A549 treated with AZD9567 at 1 μM for 4 hours (cell line): ENCODE results near the gene ZNF354B. TPM values are rescaled to one million over a fixed set of nuclear protein-coding genes. Genes with fewer than 3 reads are reported as not detected.

Source experiments
- total RNA-seq: library from RNA; stranded (reverse); fragments of 200-300 nt; extraction: Qiagen RNA extraction; gene quantifications from 5 replicates; pipeline ENCODE4 v1.2.3, GENCODE V29; 2022; ENCODE audit not compliant: insufficient read depth

The ZNF354B gene
- 3.5 to 6.8 TPM (median 5.1 TPM) in 5 replicates for total RNA-seq

DNA sequence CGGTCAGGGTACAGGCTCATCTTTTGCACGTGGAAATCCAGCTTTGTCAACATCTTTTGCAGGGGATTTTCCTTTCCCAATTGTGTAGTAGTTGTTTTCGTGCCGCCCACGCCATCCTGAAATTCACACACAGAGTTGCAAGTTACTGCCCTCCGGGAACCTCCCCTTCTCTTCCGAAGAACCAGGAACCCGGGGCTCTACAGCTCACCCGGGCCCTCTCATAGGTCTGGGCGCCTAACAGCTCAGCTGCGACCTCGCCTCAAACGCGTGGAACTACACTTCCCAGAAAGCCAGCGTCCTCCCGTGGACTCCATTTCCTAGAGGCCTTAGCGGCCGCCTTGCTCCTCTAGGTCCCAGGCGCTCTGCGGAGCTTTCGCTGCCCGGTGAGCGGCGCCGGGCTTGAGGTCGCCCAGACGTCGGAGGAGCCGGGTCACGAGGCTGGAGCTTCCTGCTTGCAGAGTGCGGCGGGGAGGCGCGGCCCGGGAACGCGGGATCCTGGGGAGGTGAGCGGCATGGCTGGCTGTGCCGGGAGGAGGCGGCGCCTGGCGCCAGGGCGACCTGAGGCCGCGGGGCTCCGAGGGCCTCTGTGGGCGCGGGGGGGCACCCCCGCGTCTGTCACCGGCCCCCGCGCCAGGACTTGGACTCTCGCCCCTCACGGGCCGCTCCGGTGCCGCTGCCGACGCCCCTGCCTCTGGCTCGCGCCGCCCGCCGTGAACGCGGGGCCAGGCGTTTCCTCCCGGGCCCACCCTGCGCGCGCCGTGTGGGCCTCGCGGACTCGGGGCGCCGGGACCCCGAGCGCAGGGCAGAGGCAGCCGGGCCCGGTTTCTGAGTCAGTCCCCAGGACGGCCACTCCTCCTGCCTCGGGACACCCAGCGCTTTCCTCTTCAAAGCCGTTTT lies at the start of gene ZNF354B:
Gene ZNF354B (plus strand): TSS at position 329 of the 897 bp plus-strand sequence. CDS start 1,095 bp downstream, outside the sequence.

DNA sequence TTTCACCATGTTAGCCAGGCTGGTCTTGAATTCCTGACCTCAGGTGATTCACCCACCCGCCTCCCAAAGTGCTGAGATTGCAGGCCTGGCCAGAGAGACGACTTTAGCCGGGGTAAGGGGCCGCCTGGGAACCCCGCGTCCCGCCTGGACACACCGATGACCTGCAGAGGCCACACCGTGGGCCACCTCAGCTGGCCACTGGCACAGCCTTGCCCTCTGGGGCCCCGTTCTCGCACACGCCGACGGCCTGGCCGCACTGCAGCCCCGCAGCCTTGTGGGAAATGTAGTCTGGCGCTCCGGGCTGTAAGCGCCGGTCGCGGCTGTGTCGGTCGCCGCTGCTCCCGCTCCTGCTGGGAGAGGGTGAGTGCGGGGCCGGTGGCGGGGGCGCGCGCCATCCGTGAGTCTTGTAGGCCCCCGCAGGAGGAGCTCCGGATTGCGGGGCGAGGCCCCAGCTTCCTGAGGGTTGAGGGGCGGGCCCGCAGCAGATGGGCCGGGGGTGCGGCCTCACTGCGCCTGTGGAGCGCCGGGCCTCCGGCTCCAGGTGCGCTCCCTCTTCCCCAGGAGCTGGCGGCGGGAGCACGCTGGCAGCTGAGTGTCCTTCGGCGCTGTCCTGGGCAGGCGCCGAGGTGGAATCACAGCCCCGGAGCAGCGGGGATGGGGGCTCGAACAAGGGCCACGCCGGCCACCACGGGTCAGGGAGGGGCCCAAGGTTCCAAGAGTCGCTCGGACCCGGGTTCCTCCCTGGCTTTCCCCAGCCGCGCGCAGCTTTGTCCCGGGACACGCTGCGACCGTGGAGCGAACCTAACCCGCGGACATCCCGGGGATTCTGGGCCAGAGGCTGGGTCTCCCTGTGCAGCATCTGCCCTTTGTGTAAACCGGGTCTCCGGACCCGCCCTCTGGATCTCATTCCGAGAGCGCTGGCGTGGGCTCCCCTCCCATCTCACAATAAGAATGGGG lies 36.1 kb downstream of the ZNF354B start, which contains the start of gene ZFP2:
Gene ZFP2 (plus strand): TSS at position 299 of the 957 bp plus-strand sequence. CDS start 35,401 bp downstream, outside the sequence.

Other genes starting within 250 kb of the ZNF354B start
- 7.8 to 10.4 TPM (median 8.6 TPM) in 5 replicates for gene CLK4, start 232.9 kb upstream of the ZNF354B start, total RNA-seq
- 6.1 to 11.4 TPM (median 6.7 TPM) in 5 replicates for gene ZNF354A, start 129.3 kb upstream of the ZNF354B start, total RNA-seq
- gene ZFP2, start 36.0 kb downstream of the ZNF354B start, total RNA-seq = 0.03 TPM in 1 of 5 replicates, not detected in the others
- not detected in 5 replicates for gene ZNF454, start 81.2 kb downstream of the ZNF354B start, total RNA-seq
- not detected in 5 replicates for gene GRM6, start 135.4 kb downstream of the ZNF354B start, total RNA-seq
- gene ZNF879, start 163.9 kb downstream of the ZNF354B start, total RNA-seq = 0.42 to 0.84 TPM (median 0.59 TPM) in 5 replicates
- 0.49 to 0.86 TPM (median 0.70 TPM) in 5 replicates for gene ZNF354C, start 200.4 kb downstream of the ZNF354B start, total RNA-seq